HL-60 (cell line): ENCODE measurements around the gene KREMEN2.

Experiments
- POLR2AphosphoS5 ChIP-seq: IDR thresholded peaks from 2 replicates; pipeline ENCODE4 v1.6.1; 2012; ENCODE audit warnings: low read depth
- TF ChIP-seq, protein P1 (sequence below): IDR thresholded peaks from one replicate; pipeline ENCODE4 v1.5.1; 2011; ENCODE audit warnings: low read length, control low read depth, inconsistent platforms; ENCODE audit not compliant: insufficient read depth

DNA sequence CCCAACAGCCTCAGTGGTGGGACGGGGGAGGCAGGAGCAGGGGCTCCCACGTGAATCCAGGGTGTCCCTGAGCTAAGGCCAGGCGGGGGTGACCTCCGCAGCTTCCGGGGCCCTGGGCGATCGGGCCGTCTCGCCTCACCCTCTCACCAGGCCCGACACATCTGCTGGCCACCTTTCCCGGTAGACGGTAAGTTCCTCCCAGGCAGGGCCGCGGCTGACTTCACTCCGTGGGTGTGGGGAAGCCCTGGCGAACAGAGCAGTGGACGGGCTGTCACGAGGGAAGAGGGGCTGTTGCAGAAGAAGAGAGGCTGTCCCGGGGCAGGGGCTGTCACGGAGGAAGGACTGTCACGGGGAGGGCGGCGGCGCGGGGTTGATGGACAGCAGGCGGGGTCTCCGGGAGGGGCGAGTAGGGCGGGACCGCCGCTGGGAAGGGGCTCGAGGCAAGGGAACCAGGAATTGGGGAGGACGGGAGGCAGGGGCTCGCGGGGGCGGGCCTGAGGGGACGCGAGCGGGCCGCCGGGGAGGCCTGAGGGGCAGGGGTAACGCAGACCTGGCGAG is 15.7 kb downstream of the KREMEN2 start:
- TF ChIP-seq, protein P1, sequence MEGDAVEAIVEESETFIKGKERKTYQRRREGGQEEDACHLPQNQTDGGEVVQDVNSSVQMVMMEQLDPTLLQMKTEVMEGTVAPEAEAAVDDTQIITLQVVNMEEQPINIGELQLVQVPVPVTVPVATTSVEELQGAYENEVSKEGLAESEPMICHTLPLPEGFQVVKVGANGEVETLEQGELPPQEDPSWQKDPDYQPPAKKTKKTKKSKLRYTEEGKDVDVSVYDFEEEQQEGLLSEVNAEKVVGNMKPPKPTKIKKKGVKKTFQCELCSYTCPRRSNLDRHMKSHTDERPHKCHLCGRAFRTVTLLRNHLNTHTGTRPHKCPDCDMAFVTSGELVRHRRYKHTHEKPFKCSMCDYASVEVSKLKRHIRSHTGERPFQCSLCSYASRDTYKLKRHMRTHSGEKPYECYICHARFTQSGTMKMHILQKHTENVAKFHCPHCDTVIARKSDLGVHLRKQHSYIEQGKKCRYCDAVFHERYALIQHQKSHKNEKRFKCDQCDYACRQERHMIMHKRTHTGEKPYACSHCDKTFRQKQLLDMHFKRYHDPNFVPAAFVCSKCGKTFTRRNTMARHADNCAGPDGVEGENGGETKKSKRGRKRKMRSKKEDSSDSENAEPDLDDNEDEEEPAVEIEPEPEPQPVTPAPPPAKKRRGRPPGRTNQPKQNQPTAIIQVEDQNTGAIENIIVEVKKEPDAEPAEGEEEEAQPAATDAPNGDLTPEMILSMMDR: no peak
- TF ChIP-seq POLR2AphosphoS5: no peak
